HepG2 (cell line): ENCODE data around the gene FAM131C. TPM values are rescaled to one million over a fixed set of nuclear protein-coding genes. Genes with fewer than 3 reads are reported as not detected.
"Not testable (repeated sequence)": the region's sequence is repeated elsewhere in the genome, so short reads cannot be mapped to it uniquely, and the experiment has no call there.

Source experiments
- ATAC-seq: fragments of 200-7000 bp; cut with Tn5 transposase; 3 replicates; pipeline ENCODE4 v1.9.1; 2020; ENCODE audit warnings: mild to moderate bottlenecking, moderate library complexity
- BruUV-seq: library from RNA; stranded (reverse); fragments of 400-500 nt; replicated peaks from 2 replicates; lab custom pipeline; 2021; lab: Mats Ljungman, UMichigan
- CTCF ChIA-PET: fragments of 300-600 bp; formaldehyde crosslinking; extraction: SDS; loops from one replicate; lab custom pipeline; 2021; ENCODE audit warnings: low total read pairs, inconsistent platforms, low intra/inter-chr PET ratio; lab: Yijun Ruan, JAX
- POLR2A ChIA-PET: fragments of 350-600 bp; sonication (Branson Sonifier 250); formaldehyde crosslinking; loops from one replicate; lab custom pipeline; 2020; ENCODE audit warnings: antibody characterized with exemption, inconsistent platforms; lab: Yijun Ruan, JAX
- DNase-seq: peaks from one replicate; pipeline ENCODE4 v3.0.0-alpha.2; 2015; ENCODE audit warnings: low spot score
- FAIRE-seq: peaks from 3 replicates; lab custom pipeline; 2011; peaks lifted over from hg19 to GRCh38; lab: Jason Lieb, UNC
- H2AFZ ChIP-seq: one replicate; pipeline ENCODE4 v1.6.1; 2011; ENCODE audit warnings: low read length, inconsistent platforms
- H3K27ac ChIP-seq: fragments of 300-600 bp; 3 replicates; pipeline ENCODE4 v1.8.0; 2011; ENCODE audit warnings: mixed run types, mild to moderate bottlenecking, mixed read lengths, low read length, inconsistent platforms; ENCODE audit not compliant: insufficient read depth; ENCODE audit errors: extremely low read length
- H3K27me3 ChIP-seq, 2 experiments: fragments of 200-600 bp in 1 of 2; 2 replicates in 1 of 2; 3 replicates in 1 of 2; pipeline versions ENCODE4 v1.6.0 to v1.8.0; 2011; ENCODE audit warnings: low read length in 2 of 2, mild to moderate bottlenecking in 2 of 2, moderate library complexity in 2 of 2, inconsistent platforms in 1 of 2; ENCODE audit not compliant: insufficient read depth in 2 of 2, control insufficient read depth in 1 of 2
- H3K36me3 ChIP-seq, 2 experiments: fragments of 200-600 bp in 1 of 2; replicated peaks in 1 of 2; 2 replicates in 1 of 2; 3 replicates in 1 of 2; pipeline versions ENCODE4 v1.5.1 to v1.8.0; 2011; ENCODE audit warnings: low read length in 2 of 2, inconsistent platforms in 1 of 2; ENCODE audit not compliant: insufficient read depth in 2 of 2, control insufficient read depth in 1 of 2
- H3K4me1 ChIP-seq: 2 replicates; pipeline ENCODE4 v1.5.1; 2012; ENCODE audit warnings: low read length, inconsistent platforms; ENCODE audit not compliant: insufficient read depth
- H3K4me2 ChIP-seq: 2 replicates; pipeline ENCODE4 v1.6.0; 2011; ENCODE audit warnings: low read depth, low read length, inconsistent platforms
- H3K4me3 ChIP-seq, 3 experiments: fragments of 200-600 bp in 1 of 3; sonication (generic), shearing (Covaris generic) in 1 of 3; replicated peaks in 1 of 3; 2 replicates each; pipeline ENCODE4 v1.5.1; 2011 to 2016; ENCODE audit warnings: low read length in 3 of 3, inconsistent platforms in 2 of 3, low read depth in 2 of 3, mild to moderate bottlenecking in 2 of 3, control low read depth in 1 of 3, mixed read lengths in 1 of 3; ENCODE audit not compliant: insufficient read depth in 1 of 3
- H3K79me2 ChIP-seq: one replicate; pipeline ENCODE4 v1.6.1; 2011; ENCODE audit warnings: low read length, inconsistent platforms; ENCODE audit not compliant: insufficient read depth
- H3K9ac ChIP-seq: 2 replicates; pipeline ENCODE4 v1.6.0; 2011; ENCODE audit warnings: mild to moderate bottlenecking, low read depth, low read length, inconsistent platforms; ENCODE audit not compliant: insufficient read depth
- H3K9me3 ChIP-seq: 2 replicates; pipeline ENCODE4 v1.5.1; 2012; ENCODE audit warnings: mild to moderate bottlenecking, low read length
- H4K20me1 ChIP-seq: 2 replicates; pipeline ENCODE4 v1.6.0; 2011; ENCODE audit warnings: inconsistent platforms, mild to moderate bottlenecking, low read length, moderate library complexity; ENCODE audit not compliant: insufficient read depth
- FOSL2 ChIP-seq: sonication (generic); formaldehyde crosslinking; IDR thresholded peaks from 2 replicates; pipeline ENCODE4 v1.4.0; 2020; ENCODE audit warnings: missing genetic modification reagents
- PRPF4 ChIP-seq: fragments of 200-400 bp; formaldehyde crosslinking; IDR thresholded peaks from 2 replicates; pipeline ENCODE4 v1.6.1; 2016; ENCODE audit warnings: low read length, low read depth; ENCODE audit not compliant: poor library complexity, severe bottlenecking
- ZFY ChIP-seq: sonication (generic); formaldehyde crosslinking; IDR thresholded peaks from 2 replicates; pipeline ENCODE4 v1.4.0; 2020; ENCODE audit warnings: missing genetic modification reagents
- ZMYM3 ChIP-seq: sonication (generic); formaldehyde crosslinking; IDR thresholded peaks from 2 replicates; pipeline ENCODE4 v1.5.1; 2020; ENCODE audit warnings: mild to moderate bottlenecking, missing genetic modification reagents
- ZNF207 ChIP-seq: fragments of 450-650 bp; IDR thresholded peaks from 2 replicates; pipeline ENCODE4 v1.6.1; 2016; ENCODE audit warnings: antibody characterized with exemption, borderline replicate concordance
- ZNF768 ChIP-seq: sonication (generic); formaldehyde crosslinking; IDR thresholded peaks from 2 replicates; pipeline ENCODE4 v1.4.0; 2020; ENCODE audit warnings: missing genetic modification reagents
- WGBS: methylation state at CpG from one replicate; pipeline ENCODE4 v1.1.6; 2017; ENCODE audit warnings: low lambda C conversion rate; 5-methylcytosine and 5-hydroxymethylcytosine counted together
- in situ Hi-C: cut with HindIII; loops from 2 replicates; pipeline ENCODE4 v1.10.0; 2017; ENCODE audit warnings: low pct_unique_long_range_greater_than_20kb; ENCODE audit not compliant: extremely low pct_ligation_motif_present
- intact Hi-C: fragments of 100-400 bp; cut with micrococcal nuclease; formaldehyde crosslinking; loops from one replicate; pipeline ENCODE4 v1.10.0; 2022; ENCODE audit not compliant: unreplicated experiment
- polyA plus RNA-seq, 8 experiments: library from polyadenylated mRNA; depleted of rRNA in 3 of 8; stranded (reverse) in 7 of 8; unstranded in 1 of 8; fragments of >200 nt; fragmentation: Illumina TruSeq in 4 of 8; extraction: Trizol in 4 of 8; gene quantifications; 2 replicates each; pipeline versions ENCODE4 v1.2.1 to v1.2.3, GENCODE V29; 2011 to 2016; ENCODE audit warnings: low read depth in 4 of 8, missing spikeins in 1 of 8, mixed read lengths in 1 of 8; ENCODE audit not compliant: insufficient read depth in 1 of 8
- total RNA-seq, 5 experiments: library from RNA; depleted of rRNA; stranded (reverse); fragments of >200 nt; fragmentation: Illumina TruSeq; extraction: Trizol; gene quantifications; 2 replicates each; pipeline ENCODE4 v1.2.3, GENCODE V29; 2016; ENCODE audit warnings: low read depth in 1 of 5

FAM131C gene
- total and polyA plus RNA-seq, 2 of the 13 experiments (the other 11 are each of a cell fraction or from before 2014, with no cell fraction given) = 0.07 TPM; not detected in 1

- ChIA-PET CTCF (no interaction called here), POLR2A (interaction anchor here (0.6 kb wide), 1 partner anchor 227 kb away, joined by 3 read pairs; no protein-coding TSS in a partner anchor)
- no peak within 1 kb of the TSS for H3K4me2 ChIP-seq
- no peaks in the 10 kb centered on the region for H3K36me3 ChIP-seq
- H2AFZ ChIP-seq = no peak within 1 kb of the TSS
- peak; percentile 7; the same call in 1 of the 3 replicates for ATAC-seq
- H3K27ac ChIP-seq = no peak within 1 kb of the TSS
- in situ Hi-C loops = no loop called here
- FAIRE-seq = no peak
- H3K79me2 ChIP-seq = no peaks in the 10 kb centered on the region
- intact Hi-C loops = no loop called here
- TF ChIP-seq PRPF4 (no peak), ZNF207 (no peak), ZFY (CRISPR knock-in tag) (no peak)
- DNase-seq = no peak
- H3K9ac ChIP-seq = no peak within 1 kb of the TSS
- H3K9me3 ChIP-seq = no peaks in the 10 kb centered on the region
- H3K4me1 ChIP-seq = peaks cover 9% of the 10 kb centered on the region
- peaks cover 12 to 37% of the 10 kb centered on the region in 2 experiments for H3K27me3 ChIP-seq
- no TSS peak for BruUV-seq
- WGBS = 8% methylated on average over 5 of the region's 7 CpGs
- no peaks in the 10 kb centered on the region for H4K20me1 ChIP-seq
- H3K4me3 ChIP-seq = no peak within 1 kb of the TSS
Measured at GRCh38 chr1:16043521-16043920, 29.9 kb downstream of the FAM131C start, which contains the start of gene CLCNKB. CLCNKB (plus strand) TSS chr1:16043782; CDS start chr1:16044493, 711 bp downstream.

- not testable (repeated sequence) for H3K9ac ChIP-seq, FAIRE-seq
Measured at GRCh38 chr1:16042654-16043053, 30.8 kb downstream of the FAM131C start.

More at GRCh38 chr1:16042654-16043053, 30.8 kb downstream of the FAM131C start:
- DNase-seq, H3K4me3 ChIP-seq, H3K9me3 ChIP-seq, H3K4me2 ChIP-seq, H4K20me1 ChIP-seq, H2AFZ ChIP-seq, H3K79me2 ChIP-seq, POLR2A ChIA-PET, H3K36me3 ChIP-seq, BruUV-seq, H3K4me1 ChIP-seq, in situ Hi-C loops, intact Hi-C loops, H3K27ac ChIP-seq: not testable (repeated sequence)
- H3K27me3 ChIP-seq = peaks cover 12 to 37% of the 10 kb centered on the region in 2 experiments
- CTCF ChIA-PET = interaction anchor here (1.4 kb wide), 1 partner anchor 33 kb away, joined by 4 read pairs; no protein-coding TSS in a partner anchor
- peak; percentile 37; the same call in 1 of the 2 replicates for TF ChIP-seq ZMYM3 (CRISPR knock-in tag)
- TF ChIP-seq ZNF768 (CRISPR knock-in tag) = peak; percentile 94
- peak; percentile 43; the same call in 1 of the 2 replicates for TF ChIP-seq FOSL2
- ATAC-seq = peak; percentile 11; the same call in 1 of the 3 replicates
- 35% methylated on average over 7 of the region's 9 CpGs for WGBS
